Lung microvascular endothelial cell (primary cell): ENCODE measurements around the gene B3GNT7. TPM values are rescaled to one million over a fixed set of nuclear protein-coding genes. Genes with fewer than 3 reads are reported as not detected.
A peak's percentile ranks its signal among the peaks of the same experiment; 100 is the strongest.
"Not testable (repeated sequence)": the region's sequence is repeated elsewhere in the genome, so short reads cannot be mapped to it uniquely, and the experiment has no call there.

Experiments
- DNase-seq, 2 donors: peaks; one replicate each; pipeline versions ENCODE4 v3.0.0 to v3.0.0-alpha.2; 2010; ENCODE audit warnings: low read depth in 2 of 2
- total RNA-seq: library from RNA; depleted of rRNA; stranded (reverse); fragments of >200 nt; gene quantifications from 2 replicates; pipeline ENCODE4 v1.2.1, GENCODE V29; 2014

The B3GNT7 gene
- total RNA-seq, 1 donor from 2014 or later: 20.4 TPM

GRCh38 chr2:231399853-231400680 is 4.6 kb downstream of the B3GNT7 start:
- DNase-seq: peak in 1 of 2 donors; percentile 40

DNA sequence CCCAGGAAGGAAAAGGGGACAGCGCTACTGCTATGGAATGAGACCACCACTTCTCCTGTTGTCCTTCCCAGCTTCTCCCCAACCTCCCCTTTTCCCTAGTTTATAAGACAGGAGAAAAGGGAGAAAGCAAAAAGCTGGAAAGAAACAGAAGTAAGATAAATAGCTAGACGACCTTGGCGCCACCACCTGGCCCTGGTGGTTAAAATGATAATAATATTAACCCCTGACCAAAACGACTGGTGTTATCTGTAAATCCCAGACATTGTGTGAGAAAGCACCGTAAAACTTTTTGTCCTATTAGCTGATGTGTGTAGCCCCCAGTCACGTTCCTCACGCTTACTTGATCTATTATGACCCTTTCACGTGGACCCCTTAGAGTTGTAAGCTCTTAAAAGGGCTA is 5.2 kb downstream of the B3GNT7 start:
- not testable (repeated sequence) for DNase-seq

GRCh38 chr2:231401101-231401500 is 5.6 kb downstream of the B3GNT7 start:
- DNase-seq: not testable (repeated sequence)

DNA sequence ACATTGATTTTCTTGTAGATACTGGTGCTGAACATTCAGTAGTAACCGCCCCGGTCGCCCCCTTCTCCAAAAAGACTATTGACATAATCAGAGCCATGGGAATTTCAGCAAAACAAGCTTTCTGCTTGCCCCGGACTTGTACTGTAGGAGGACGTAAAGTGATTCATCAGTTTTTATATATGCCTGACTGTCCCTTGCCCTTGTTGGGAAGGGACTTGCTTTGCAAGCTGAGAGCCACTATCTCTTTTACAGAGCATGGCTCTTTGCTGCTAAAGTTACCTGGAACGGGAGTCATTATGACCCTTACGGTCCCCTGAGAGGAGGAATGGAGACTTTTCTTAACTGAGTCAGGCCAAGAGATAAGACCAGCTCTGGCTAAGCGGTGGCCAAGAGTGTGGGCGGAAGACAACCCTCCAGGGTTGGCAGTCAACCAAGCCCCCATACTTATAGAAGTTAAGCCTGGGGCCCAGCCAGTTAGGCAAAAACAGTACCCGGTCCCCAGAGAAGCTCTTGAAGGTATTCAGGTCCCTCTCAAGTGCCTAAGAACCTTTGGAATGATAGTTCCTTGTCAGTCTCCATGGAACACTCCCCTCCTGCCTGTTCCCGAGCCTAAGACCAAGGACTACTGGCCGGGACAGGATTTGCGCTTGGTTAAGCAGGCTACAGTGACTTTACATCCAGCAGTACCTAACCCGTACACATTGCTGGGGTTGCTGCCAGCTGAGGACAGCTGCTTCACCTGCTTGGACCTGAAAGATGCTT is 8.1 kb downstream of the B3GNT7 start:
- DNase-seq: not testable (repeated sequence)

GRCh38 chr2:231404183-231404578 is 8.7 kb downstream of the B3GNT7 start:
- not testable (repeated sequence) for DNase-seq

- peak; percentile 23 to 36 for DNase-seq
These were observed 10.3 kb downstream of the B3GNT7 start for GRCh38 chr2:231405601-231406367.

DNA sequence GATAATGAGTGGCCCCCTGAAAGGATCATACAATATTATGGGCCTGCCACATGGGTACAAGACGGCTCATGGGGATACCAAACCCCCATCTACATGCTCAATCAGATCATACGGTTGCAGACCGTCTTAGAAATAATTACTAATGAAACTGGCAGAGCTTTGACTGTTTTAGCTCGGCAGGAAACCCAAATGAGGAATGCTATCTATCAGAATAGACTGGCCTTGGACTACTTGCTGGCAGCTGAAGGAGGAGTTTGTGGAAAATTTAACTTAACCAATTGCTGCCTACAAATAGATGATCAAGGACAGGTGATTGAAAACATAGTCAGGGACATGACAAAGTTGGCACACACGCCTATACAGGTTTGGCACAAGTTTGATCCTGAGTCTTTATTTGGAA is 12.2 kb downstream of the B3GNT7 start:
- DNase-seq: not testable (repeated sequence)

DNA sequence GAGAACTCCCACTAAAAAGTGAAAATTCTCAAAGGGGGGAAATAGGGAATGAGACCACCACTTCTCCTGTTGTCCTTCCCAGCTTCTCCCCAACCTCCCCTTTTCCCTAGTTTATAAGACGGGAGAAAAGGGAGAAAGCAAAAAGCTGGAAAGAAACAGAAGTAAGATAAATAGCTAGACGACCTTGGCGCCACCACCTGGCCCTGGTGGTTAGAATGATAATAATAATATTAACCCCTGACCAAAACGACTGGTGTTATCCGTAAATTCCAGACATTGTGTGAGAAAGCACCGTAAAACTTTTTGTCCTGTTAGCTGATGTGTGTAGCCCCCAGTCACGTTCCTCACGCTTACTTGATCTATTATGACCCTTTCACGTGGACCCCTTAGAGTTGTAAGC is 12.8 kb downstream of the B3GNT7 start:
- DNase-seq: not testable (repeated sequence)

GRCh38 chr2:231409776-231410175 is 14.3 kb downstream of the B3GNT7 start:
- no peak for DNase-seq

DNA sequence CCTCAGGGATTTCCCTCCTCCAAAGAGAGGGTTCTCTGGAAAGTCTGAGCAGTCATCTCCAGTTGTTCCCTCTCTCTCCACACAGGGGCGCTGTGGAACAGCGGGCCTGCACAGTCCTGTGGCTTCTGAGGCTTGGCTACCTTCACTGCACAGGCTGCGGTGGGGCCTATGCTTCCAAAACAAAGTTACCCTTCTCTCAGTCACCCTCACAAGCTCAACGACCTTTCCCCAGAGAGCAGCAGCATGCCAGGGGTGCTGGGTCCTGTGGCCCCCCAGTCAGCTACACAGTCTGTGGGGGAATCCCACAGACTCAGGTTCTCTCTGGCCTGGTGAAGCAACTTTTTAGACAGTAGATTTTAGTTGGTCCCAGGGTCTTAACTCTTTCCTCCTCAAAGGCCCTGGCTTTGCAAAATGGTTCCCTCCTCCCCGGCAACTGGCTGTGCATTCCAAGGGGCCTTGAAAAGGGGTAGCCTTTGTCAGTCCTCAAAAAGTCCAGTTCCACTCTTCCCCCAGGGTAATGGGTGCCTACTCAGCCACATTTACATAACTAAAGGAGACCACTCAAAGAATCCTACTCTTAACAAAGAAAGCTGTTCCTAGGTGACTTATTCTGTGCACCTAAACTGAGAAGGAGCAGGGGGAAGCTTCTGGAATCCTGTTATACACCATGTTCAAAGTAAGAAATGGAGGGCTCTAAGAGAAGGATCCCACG is 14.9 kb downstream of the B3GNT7 start:
- no peak for DNase-seq

- DNase-seq: no peak
These were observed 15.7 kb downstream of the B3GNT7 start for GRCh38 chr2:231411237-231411636.

DNA sequence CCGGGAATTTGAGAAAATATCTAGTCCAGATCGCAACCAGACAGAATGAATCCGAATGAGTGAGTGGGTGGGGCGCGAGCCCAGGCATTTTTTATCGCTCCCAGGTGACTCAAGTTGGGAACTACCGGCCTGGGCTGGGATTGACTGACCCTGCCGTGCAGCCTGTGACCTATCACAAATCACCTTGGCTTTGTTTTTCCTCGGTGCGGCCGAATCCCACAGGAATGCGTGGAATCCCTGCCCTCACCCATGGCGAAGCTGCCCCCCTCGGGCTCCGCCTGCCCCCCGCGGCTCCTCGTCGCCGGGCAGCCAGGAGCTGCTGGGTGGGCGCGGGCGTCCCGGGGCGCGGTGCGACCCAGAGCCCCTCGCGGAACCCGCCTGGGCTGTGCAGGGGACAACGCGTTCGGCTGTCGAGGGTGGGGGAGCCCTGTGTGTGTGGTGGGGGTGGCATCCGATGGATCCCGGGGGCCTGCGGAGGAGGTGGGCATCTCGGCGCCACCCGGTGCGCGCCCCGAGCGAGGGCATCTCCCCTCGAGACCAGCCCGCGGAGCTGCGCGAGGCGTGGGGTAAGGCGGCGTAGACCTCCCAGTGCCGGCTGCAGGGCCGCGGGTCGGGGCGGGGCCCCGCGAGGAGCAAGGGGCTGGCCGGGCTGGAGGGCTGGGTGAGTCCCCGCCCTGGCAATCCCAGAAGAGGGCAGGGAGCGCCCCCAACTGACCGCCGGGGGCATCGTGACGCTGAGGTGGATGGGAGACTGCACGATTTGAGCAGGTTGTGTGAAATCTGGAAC is 16.5 kb downstream of the B3GNT7 start:
- DNase-seq: peak; percentile 79 to 85

GRCh38 chr2:231412618-231412963 is 17.1 kb downstream of the B3GNT7 start:
- DNase-seq: no peak

GRCh38 chr2:231413456-231413855 is 17.9 kb downstream of the B3GNT7 start:
- no peak for DNase-seq

DNA sequence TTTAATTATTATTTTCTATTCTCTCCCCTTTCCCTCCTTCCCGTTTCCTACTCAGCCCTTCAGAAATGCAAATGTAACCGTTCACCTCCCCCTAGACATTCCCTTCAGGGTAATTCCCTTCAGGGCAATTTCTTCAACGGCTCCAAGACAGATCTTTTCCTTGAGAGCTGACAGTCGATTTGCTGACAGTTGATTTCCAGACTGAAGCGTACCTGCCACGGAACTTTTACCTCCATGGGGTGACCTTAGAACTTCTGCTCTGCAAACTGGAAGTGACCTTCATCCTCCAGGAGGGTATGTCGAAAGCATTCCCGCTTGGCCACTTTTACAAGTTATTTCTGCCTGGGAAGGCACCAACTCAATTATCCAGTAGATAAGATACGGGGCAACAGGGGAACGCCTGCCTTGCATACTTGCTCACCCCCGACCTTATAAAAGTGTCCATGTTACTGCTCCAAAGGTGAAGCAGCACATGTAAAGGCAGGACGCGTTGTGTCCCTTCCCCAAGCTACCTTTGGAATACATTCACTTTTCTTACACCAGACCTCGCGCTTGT is 18.5 kb downstream of the B3GNT7 start:
- no peak for DNase-seq

GRCh38 chr2:231415029-231415428 is 19.5 kb downstream of the B3GNT7 start:
- DNase-seq: peak in 1 of 2 donors; percentile 22

DNA sequence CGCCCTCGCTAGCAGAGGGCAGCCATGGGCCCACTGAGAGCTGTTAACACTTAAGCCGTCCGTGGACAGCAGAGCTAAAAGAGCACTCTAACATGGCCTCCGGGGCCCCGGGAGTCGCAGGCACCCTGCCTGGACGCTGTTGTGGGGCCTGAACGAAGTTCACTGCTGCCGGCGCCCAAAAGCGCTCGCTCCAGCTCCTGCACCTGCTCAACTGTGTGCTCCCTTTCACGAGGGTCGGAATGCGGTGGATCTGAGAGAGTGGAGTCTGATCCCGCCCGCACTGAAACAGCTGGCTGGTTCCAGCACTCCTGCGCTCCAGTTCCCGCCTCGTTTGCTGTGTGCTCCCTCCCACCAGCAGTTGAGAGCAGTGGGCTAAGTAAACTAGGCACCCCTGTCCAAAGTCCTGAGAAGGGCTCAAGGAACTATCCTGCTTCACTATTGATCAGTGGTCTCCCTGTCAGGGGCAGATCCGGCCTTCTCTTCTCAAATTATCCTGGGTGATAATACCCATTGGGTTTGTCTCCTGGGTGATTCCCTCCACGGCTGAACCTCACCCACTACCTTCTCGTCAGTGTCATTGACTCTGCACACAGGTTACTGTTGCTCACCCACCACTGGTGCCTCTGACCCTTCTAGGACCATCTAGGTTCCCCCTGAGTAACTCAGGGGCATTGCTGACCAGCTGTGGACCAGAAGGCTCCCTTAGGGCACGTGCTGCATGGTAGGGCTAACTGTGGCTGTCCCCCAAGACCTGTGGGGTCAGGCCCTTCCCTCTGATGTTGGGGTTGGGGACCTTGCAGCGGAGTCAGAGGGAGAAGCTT is 23.5 kb downstream of the B3GNT7 start:
- DNase-seq: no peak

- no peak for DNase-seq
These were observed 25.6 kb downstream of the B3GNT7 start for GRCh38 chr2:231421051-231421580.

GRCh38 chr2:231422056-231422455 is 26.5 kb downstream of the B3GNT7 start:
- DNase-seq: no peak
